Right atrium auricular region (tissue), 2 donors: Measurements from ENCODE around the gene PLEKHO2. TPM values are rescaled to one million over a fixed set of nuclear protein-coding genes. Genes with fewer than 3 reads are reported as not detected.

Source experiments
- DNase-seq: peaks from one replicate; pipeline ENCODE4 v3.0.0-alpha.2; 2019; ENCODE audit warnings: low spot score
- H3K27ac ChIP-seq, 2 donors: fragments of 200-600 bp; sonication (generic); 1 replicate in 1 of 2; 2 replicates in 1 of 2; pipeline ENCODE4 v1.5.1; 2016 to 2019
- H3K27me3 ChIP-seq, 2 donors: fragments of 200-600 bp; sonication (generic); one replicate each; pipeline versions ENCODE4 v1.5.1 to v1.6.0; 2017 to 2019
- H3K36me3 ChIP-seq: fragments of 200-600 bp; sonication (generic); one replicate; pipeline ENCODE4 v1.5.1; 2016
- H3K4me1 ChIP-seq, 2 donors: fragments of 200-600 bp; sonication (generic); one replicate each; pipeline versions ENCODE4 v1.5.1 to v1.6.0; 2017 to 2019
- H3K4me3 ChIP-seq, 2 donors: fragments of 200-600 bp; sonication (generic); 1 replicate in 1 of 2; 2 replicates in 1 of 2; pipeline ENCODE4 v1.5.1; 2017 to 2019; ENCODE audit warnings: mild to moderate bottlenecking in 1 of 2, moderate library complexity in 1 of 2
- H3K9me3 ChIP-seq, 2 donors: fragments of 200-600 bp; sonication (generic); one replicate each; pipeline ENCODE4 v1.5.1; 2019
- CTCF ChIP-seq, 2 donors: fragments of 200-600 bp; sonication (generic); IDR thresholded peaks; one replicate each; pipeline ENCODE4 v1.5.1; 2019; ENCODE audit warnings: antibody characterized with exemption in 2 of 2
- total RNA-seq, 2 donors: library from RNA; depleted of rRNA; stranded (reverse); fragments of >200 nt; gene quantifications; one replicate each; pipeline ENCODE4 v1.1.0, GENCODE V29; 2016

PLEKHO2 gene
- total RNA-seq, 2 donors from 2014 or later: 6.3 to 19.4 TPM

- Histone ChIP-seq H3K27ac (no peak overlapping the region), H3K9me3 (no peaks in the 10 kb centered on the region), H3K36me3 (no peaks in the 10 kb centered on the region), H3K27me3 (no peaks in the 10 kb centered on the region), H3K4me1 (peaks cover 0 to 15% of the 10 kb centered on the region in 2 donors), H3K4me3 (no peak overlapping the region)
- DNase-seq: no peak
- TF ChIP-seq CTCF (IDR thresholded peaks at IDR 0.05): no peak
These were observed 4.2 kb upstream of the PLEKHO2 start for GRCh38 chr15:64837502-64837901.

GRCh38 chr15:64841060-64841343 lies 713 bp upstream of the PLEKHO2 start:
- TF ChIP-seq CTCF (IDR thresholded peaks at IDR 0.05): no peak
- DNase-seq: no peak
- Histone ChIP-seq H3K4me3 (peak overlapping the region; percentile 96 to 97), H3K27me3 (no peaks in the 10 kb centered on the region), H3K36me3 (no peaks in the 10 kb centered on the region), H3K27ac (peak overlapping the region; percentile 93 to 94), H3K9me3 (no peaks in the 10 kb centered on the region), H3K4me1 (peaks cover 0 to 45% of the 10 kb centered on the region in 2 donors)

- peaks cover 0 to 54% of the 10 kb centered on the region in 2 donors for H3K4me1 ChIP-seq
These were observed 603 bp downstream of the PLEKHO2 start for GRCh38 chr15:64842096-64842939.

GRCh38 chr15:64842986-64843561 lies 1.4 kb downstream of the PLEKHO2 start:
- Histone ChIP-seq H3K36me3 (peaks cover 4% of the 10 kb centered on the region), H3K4me1 (peaks cover 0 to 61% of the 10 kb centered on the region in 2 donors), H3K9me3 (no peaks in the 10 kb centered on the region), H3K27me3 (no peaks in the 10 kb centered on the region), H3K27ac (peak overlapping the region; percentile 93 to 94), H3K4me3 (peak overlapping the region; percentile 96 to 97)
- DNase-seq: peak; percentile 86
- TF ChIP-seq CTCF (IDR thresholded peaks at IDR 0.05): no peak

More at GRCh38 chr15:64842096-64842939, 603 bp downstream of the PLEKHO2 start:
- no peaks in the 10 kb centered on the region for H3K9me3 ChIP-seq
- H3K27ac ChIP-seq: peak overlapping the region; percentile 93 to 94
- H3K27me3 ChIP-seq: no peaks in the 10 kb centered on the region
- H3K4me3 ChIP-seq: peak overlapping the region; percentile 96 to 97
- peak; percentile 81 for DNase-seq
- no peaks in the 10 kb centered on the region for H3K36me3 ChIP-seq
- TF ChIP-seq CTCF (IDR thresholded peaks at IDR 0.05): no peak

GRCh38 chr15:64843991-64844390 lies 2.3 kb downstream of the PLEKHO2 start:
- H3K4me3 ChIP-seq: peak overlapping the region; percentile 96 to 97
- H3K36me3 ChIP-seq: peaks cover 13% of the 10 kb centered on the region
- peak overlapping the region; percentile 93 to 94 for H3K27ac ChIP-seq
- no peak for DNase-seq
- H3K4me1 ChIP-seq: peaks cover 0 to 61% of the 10 kb centered on the region in 2 donors
- no peaks in the 10 kb centered on the region for H3K27me3 ChIP-seq
- no peak for TF ChIP-seq CTCF (IDR thresholded peaks at IDR 0.05)
- H3K9me3 ChIP-seq: no peaks in the 10 kb centered on the region
